NCI-H2227 (cell line): Measurements from ENCODE around the gene ERBB3.

Experiments used
- DNase-seq: peaks from one replicate; lab custom pipeline; 2025; ENCODE audit not compliant: unreplicated experiment; lab: John Stamatoyannopoulos, UW

ERBB3 gene

DNA sequence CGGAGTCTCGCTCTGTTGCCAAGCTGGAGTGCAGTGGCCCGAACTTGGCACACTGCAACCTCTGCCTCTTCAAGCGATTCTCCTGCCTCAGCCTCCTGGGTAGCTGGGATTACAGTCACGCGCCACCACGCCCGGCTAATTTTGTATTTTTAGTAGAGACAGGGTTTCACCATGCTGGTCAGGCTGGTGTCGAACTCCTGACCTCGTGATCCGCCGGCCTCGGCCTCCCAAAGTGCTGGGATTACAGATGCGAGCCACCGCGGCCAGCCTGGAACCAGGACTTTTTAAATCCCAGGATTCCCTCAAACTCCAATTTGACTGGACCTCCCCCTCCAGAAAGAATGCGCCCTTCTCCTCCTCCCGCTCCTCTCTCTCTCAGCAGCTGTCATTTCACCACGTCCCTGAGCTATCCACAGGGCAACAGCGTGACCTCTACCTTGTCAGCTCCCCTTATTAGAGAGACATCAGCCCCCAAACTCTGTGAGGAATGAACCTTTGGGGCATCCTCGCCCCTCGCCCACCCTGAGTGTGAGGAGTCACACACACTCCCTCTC, 50.1 kb downstream of the ERBB3 start:
- DNase-seq: no peak

GRCh38 chr12:56130876-56131275, 50.9 kb downstream of the ERBB3 start:
- no peak for DNase-seq

- DNase-seq: no peak
These were observed 54.9 kb downstream of the ERBB3 start for GRCh38 chr12:56134897-56135296.

GRCh38 chr12:56137853-56138571, 58.0 kb downstream of the ERBB3 start:
- no peak for DNase-seq

GRCh38 chr12:56141946-56142784, 62.2 kb downstream of the ERBB3 start:
- no peak for DNase-seq

- DNase-seq: no peak
These were observed 63.3 kb downstream of the ERBB3 start for GRCh38 chr12:56143217-56143616.

GRCh38 chr12:56143870-56144269, 63.9 kb downstream of the ERBB3 start:
- no peak for DNase-seq

DNA sequence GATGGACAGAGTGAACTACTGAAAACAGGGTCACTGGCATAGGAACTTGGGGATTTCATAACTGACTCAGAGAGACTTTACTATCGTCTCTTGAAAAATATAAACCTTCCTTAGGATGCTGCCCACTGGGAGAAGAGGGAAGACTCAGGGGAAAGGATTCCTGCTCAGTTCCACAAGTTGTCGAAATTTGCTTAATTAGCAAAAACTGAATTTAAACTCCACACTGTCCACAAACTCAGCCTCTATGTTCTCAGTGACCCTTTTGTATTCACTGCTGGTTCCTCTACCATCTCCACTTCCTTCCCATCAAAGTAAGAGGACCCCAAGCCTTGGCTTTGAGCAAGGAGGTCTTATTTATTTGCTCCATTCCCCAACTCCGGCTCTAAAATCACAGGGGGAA, 65.3 kb downstream of the ERBB3 start:
- no peak for DNase-seq

DNA sequence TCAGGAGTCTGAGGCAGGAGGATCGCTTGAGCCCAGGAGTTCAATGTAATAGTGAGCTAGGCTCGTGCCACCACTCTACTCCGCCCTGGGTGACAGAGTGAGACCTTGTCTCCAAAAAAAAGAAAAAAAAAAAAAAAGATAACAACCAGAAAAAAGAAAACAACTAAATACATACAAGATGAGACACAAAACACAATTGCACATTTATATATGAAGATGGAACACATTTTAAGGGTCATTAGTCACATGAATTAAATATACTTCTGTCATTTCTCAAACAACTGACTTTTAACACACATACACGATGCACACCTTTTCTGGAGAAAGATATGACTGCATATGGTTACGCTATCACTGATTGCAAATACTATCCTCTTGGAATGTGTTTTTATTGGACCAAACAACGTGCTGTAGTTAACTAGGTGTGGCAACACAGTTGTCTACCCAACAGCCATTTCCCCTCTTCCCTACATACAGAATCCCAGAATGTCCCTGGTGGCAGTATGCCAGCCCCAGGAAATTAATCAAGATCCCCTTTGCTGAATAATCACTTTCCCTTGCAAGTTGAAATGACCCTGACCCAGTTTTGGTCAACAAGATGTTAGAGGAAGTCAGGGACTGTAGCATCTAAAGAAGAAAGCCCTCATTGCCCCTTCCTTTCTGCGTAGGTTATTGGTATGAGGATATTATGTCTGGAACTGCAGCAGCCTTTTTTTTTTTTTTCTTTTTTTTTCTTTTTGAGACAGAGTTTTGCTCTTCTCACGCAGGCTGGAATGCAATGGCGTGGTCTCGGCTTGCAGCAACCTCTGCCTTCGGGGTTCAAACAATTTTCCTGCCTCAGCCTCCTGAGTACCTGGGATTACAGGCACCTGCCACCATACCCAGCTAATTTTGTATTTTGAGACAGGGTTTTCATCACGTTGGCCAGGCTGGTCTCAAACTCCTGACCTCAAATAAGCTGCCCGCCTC, 66.8 kb downstream of the ERBB3 start:
- DNase-seq: no peak

DNA sequence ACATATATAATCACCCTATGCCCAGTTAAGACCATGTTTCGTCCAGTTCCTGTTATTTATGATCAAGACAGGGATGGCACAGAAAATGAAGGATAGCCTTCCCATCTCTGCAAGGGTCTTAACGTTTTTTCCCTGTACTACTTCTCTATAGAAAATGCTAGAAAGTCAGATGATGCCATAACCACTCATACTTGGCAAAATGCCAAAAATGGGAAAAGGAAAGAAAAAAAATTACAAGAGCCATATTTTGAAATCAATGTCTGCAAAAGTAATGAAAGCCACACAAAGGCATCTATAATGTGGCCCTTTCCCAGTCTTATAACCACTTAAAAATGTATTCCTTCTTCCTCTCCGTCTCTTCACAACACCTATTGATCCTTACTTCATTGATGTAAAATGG, 70.6 kb downstream of the ERBB3 start:
- peak; percentile 17 for DNase-seq

DNA sequence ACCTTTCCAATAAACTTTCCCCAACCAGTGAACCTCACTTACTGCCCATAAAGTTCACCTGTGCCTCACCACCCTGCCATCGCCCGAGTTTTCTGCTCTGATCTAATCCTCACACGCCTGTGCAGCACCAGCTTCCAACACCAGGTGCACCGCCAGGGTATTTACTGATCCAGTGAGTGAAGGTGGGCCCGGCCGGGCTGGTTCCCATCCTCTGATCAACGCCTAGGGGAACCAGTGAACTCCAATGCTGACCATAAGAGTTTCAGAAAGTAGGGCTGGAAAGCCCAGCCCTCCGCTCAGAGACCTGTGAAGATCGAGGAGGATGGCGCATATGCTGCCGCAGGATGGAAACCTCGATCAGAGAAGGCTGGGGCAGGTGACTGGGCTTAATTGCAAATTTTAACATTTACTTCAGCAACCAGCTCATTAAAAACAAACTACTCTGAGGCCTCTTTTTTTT, 71.7 kb downstream of the ERBB3 start:
- peak; percentile 52 for DNase-seq

DNA sequence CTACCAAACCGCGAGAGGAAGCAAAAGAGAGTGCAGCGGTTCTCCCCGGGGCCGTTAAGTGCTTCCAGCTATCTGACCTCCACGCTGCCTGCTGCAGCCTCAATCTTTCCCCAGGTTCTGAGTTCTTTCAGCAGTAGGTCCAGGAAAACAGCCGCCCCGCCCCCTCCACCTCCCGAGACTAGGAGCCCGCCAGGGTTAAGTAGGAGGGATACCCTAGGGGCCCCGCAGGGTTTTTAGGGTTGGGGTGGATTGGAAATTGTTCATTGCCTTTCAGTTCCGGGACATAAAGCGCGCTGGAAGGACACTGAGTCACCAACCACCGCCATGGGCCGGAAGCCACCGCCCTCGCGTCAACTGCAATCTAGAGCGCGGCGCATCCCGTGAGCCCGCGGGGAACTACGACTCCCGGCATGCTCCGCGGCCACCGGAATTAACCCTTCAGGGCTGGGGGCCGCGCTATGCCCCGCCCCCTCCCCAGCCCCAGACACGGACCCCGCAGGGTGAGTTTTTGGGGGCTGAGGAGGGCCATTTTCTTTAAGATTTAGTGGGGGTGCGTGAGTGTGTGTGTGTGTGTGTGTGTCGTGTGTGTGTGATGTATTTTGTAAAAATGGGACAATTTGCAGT, 72.3 kb downstream of the ERBB3 start, which contains the start of gene MYL6B:
TSS of gene MYL6B (plus strand) at position 456 of the 624 bp plus-strand sequence. CDS start 1,332 bp downstream, outside the sequence.
- peak; percentile 90 for DNase-seq
